Caki2 (cell line): Measurements from ENCODE around the gene WASF2. TPM values are rescaled to one million over a fixed set of nuclear protein-coding genes. Genes with fewer than 3 reads are reported as not detected.
"Not testable (repeated sequence)": the region's sequence is repeated elsewhere in the genome, so short reads cannot be mapped to it uniquely, and the experiment has no call there.

Experiments used
- DNase-seq: peaks from one replicate; pipeline ENCODE4 v3.0.0-alpha.2; 2015; ENCODE audit warnings: low read depth
- in situ Hi-C: cut with HindIII; loops from 2 replicates; pipeline ENCODE4 v1.10.0; 2016; ENCODE audit warnings: low sequenced_read_pairs, low pct_unique_long_range_greater_than_20kb, mixed read lengths
- total RNA-seq: library from RNA; depleted of rRNA; stranded (reverse); fragments of >200 nt; shearing (Covaris generic); gene quantifications from 2 replicates; pipeline ENCODE4 v1.2.3, GENCODE V29; 2014; ENCODE audit warnings: low replicate concordance

WASF2 gene
- total RNA-seq, 1 experiment from 2014 or later: 17.3 TPM

DNA sequence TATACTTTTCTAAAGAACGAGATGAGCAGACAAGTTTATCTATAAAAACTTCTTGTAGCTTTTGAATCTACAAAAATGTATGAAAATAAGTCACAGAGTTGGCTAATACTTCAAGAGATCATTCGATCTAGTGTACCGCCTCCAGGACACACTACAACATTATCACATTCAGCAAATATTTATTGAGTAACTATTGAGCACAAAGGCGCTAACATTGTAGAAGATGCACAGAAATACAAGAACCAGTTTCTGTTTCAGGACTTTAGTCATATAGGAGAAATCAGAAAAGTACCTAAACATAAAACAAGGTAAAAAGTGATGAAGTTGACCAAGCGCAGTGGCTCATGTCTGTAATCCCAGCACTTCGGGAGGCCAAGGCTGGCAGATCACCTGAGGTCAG, 20.6 kb downstream of the WASF2 start:
- in situ Hi-C loops: no loop called here

DNA sequence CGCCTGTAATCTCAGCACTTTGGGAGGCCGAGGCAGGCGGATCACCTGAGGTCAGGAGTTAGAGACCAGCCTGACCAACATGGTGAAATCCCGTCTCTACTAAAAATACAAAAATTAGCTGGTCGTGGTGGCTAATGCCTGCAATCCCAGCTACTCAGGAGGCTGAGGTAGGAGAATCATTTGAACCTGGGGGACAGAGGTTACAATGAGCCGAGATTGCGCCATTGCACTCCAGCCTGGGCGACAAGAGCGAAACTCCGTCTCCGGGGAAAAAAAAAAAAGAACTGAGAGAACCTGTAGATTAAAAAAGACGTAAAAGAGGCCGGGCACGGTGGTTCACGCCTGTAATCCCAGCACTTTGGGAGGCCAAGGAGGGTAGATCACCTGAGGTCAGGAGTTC, 21.6 kb downstream of the WASF2 start:
- in situ Hi-C loops, DNase-seq: not testable (repeated sequence)

More for the DNA sequence above, 20.6 kb downstream of the WASF2 start:
- DNase-seq: no peak

DNA sequence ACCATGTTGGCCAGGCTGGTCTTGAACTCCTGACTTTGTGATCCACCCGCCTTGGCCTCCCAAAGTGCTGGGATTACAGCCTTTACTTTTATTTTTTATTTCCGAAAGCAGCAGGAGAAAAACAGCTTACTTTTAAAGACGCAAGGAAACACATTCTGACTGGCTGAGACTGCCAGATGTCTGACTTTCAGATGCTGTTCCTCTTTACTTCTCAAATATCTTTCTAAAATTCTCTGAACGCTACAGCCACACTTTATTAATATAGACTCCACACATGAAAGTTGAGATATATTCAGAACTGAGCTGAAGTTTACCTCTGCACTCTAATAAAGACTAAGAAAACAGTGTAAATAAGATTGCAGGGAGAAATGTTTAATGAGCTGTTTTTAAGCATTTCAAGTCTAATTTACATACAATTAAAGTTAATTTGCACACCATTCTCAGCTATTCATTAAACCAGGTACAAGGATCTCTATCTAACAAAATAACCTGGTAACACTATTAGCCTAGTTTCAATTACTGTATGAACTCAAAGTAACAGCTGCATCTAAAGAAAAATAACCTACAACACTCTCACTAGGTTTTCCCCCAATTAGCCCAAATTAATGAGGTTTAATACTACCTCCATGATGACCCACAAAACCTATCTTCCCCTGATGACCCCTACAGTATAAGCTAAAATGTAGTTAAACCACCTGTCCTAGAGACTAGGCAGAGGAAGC, 24.9 kb downstream of the WASF2 start:
- no peak for DNase-seq
- in situ Hi-C loops: no loop called here

DNA sequence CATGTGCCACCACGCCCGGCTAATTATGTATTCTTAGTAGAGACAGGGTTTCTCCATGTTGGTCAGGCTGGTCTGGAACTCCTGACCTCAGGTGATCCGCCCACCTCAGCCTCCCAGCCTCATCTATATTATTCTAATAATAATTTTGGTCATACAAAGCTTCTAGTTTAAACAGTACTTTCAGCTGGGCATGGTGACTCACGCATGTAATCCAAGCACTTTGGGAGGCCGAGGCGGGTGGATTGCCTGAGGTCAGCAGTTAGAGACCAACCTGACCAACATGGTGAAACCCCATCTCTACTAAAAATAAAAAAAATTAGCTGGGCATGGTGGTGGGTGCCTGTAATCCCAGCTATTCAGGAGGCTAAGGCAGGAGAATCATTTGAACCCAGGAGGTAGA, 26.1 kb downstream of the WASF2 start:
- DNase-seq, in situ Hi-C loops: not testable (repeated sequence)

DNA sequence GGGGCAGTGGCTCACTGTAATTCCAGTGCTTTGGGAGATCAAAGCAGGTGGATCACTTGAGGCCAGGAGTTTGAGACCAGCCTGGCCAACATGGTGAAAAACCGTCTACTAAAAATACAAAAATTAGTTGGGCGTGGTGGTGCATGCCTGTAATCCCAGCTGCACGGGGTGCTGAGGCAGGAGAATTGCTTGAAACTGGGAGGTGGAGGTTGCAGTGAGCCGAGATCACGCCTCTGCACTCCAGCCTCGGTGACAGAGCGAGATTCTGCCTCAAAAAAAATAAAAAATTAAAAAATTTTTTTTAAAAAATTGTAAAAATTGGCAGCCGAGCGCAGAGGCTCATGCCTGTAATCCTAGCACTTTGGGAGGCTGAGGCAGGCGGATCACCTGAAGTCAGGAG, 31.4 kb downstream of the WASF2 start:
- in situ Hi-C loops, DNase-seq: not testable (repeated sequence)

DNA sequence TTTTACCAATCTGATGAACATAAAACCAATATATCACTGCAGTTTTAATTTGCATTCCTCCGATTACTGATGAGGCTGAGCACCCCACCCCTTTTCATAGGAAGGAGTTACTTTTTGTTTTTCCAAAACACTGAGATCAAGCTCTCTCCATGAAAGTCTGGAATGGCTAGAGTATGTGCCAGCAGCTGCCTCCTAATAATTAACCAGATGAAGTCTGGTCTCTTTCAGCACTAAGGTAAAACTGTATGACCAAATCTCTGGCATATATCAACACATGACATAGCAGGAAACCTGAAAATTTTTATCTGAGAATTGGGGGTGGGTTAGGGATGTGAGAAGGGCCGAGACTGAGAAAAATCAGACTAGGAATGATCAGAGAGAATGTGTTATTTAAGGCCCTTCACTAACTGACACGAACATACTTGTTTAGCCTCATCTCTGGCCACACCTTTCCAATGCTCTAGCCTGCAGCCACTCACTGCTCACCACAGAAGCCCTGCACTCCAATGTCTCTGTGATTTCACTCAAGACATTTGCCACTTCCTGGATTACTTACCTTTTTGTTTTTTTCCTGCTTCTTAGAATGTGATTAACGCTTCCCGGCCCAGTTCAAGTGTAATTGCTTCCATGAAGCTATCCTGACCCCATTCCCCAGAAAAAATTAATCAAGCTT, 34.7 kb downstream of the WASF2 start:
- DNase-seq: peak; percentile 72
- in situ Hi-C loops: no loop called here

DNA sequence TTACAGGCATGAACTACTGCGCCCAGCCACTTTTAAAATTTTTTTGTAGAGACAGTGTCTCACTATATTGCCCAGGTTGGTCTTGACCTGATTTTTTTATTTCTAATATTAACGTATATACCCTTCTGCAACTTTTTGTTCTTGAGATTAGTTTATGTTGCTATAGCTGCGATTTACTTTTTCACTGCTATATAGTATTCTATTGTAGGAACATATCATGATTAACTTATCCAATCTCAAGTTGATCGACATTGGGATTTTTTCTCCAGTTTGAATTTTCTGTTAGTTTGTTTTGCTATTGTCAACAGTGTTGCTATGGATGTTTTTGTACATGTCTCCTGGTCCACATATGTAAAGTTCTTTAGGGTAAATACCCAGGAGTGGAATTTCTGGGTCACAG, 35.4 kb downstream of the WASF2 start:
- DNase-seq: no peak
- in situ Hi-C loops: no loop called here

DNA sequence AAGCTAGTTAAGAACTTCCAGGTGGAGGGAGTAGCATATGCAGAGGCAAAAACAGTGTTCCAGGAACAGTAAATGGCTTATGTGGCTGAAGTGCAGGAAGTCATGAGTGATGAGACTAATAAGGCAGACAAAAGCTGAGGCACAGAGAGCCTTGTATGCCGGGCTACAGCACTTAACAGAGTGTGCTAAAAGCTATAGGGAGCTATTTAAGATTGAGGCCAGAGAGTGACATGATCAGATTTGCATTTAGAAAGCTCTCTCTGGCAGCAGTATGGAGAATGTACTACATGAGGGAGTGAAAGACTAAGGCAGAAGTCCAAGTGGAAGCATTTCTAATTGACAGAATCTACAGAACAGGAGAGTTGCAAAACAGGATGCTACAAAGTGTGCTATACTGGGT, 38.6 kb downstream of the WASF2 start:
- DNase-seq: no peak
- in situ Hi-C loops: no loop called here

DNA sequence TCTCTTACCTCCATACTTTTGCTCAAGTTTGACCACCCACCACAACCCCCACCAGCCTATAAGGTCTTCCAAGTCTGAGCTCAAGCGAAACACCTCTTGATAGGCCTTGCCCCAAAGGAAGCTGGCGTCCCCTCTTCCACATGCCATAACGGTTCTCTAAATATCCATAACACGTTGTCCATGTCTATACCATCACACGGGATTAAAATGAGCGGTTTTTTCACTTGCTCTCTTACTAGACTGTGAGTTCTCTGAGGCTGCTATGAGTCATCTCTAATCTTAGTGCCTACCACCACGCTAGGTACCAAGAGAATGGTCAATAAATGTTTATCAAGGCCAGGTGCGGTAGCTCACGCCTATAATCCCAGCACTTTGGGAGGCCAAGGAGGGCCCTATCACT, 41.0 kb downstream of the WASF2 start:
- DNase-seq: no peak

DNA sequence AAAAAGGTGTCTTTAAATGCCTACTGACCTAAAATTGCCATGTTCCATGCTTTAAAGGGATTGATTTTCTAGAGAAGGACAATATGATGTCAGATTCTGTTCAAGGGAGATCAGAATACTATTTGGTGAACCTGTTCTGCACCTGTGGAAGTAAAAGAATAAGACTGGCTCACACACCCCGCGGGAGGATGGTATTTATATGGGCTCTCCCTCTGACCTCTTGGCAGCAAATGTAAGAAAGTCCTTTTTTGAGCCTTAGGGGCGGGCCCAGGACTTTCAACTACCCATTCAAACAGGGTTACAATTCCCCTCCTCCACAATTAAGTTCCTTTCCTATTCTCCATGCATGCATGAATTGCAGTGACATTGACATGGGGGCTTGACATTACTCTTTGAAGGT, 42.1 kb downstream of the WASF2 start:
- in situ Hi-C loops: no loop called here
- no peak for DNase-seq

More for the DNA sequence above, 41.0 kb downstream of the WASF2 start:
- in situ Hi-C loops: no loop called here

DNA sequence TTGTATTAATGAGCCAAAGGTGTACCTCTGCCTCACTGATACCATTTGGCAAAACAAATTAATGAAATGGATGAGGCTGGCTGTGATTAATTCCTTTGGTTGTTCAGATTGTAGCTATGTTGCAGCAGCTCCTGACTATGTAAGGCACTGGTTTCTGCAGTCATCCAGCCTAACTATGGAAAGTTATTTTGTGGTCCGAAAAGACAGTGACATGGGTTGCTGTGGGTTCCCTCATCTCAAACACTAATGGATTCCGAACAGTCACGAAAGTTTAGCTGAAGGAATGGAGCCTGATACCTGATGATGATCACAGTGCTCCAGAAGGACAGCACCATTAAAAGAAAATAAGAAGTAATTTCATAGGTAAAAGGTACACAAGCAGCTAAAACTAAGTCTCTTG, 42.6 kb downstream of the WASF2 start:
- in situ Hi-C loops: no loop called here
- no peak for DNase-seq

DNA sequence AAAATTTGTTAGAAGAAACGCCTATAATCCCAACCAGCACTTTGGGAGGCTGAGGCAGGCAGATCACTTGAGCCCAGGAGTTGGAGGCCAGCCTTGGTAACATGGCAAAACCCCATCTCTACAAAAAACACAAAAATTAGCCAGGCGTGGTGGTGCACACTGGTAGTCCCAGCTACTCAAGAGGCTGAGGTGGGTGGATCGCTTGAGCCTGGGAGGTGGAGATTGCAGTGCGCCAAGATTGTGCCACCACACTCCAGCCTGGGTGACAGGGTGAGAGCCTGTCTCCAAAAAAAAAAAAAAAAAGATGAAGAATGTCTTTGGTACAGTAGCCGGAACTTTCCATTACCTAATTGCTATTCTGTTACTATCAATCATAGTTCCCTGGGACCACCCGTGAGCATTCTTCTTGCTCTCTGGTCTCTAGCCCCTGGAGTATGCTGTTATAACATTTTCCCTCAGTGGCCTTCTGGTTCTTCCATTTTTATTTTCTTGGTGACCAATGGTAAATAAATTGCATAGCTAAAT, 43.4 kb downstream of the WASF2 start:
- DNase-seq: no peak
- in situ Hi-C loops: no loop called here

DNA sequence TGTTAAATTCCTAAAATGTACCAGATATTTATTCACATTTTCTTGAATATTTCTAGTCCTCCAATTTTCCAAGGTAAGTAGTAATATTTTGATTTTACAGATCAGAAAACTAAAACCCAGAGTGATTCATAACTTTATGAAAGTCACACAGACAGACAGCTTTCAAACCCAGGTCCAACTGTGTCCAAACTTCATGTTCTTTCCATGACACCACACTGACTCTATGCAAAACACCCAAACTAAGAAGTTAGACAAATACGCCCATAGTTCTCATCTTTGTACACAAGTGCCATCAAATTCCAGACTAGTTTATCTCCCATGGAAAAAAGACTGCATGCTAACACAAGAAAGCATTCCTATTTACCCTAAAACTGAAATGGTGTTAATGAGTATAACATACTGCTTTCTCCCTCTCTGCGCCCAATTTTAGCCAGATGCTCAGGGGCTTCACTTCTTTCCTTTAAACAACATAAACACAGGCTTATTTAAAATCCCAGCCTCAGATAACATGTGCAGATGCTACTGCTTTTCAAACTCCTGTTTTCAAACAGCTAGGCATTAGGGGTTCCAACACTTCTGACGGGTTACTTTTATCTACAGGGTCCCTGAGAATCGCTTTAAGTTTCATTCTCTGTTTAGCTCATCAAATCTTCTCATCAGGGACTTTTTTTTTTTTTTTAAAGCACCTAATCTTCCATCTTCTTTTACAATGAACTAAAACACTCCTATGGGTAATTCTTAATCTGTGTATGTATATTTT, 44.6 kb downstream of the WASF2 start:
- DNase-seq: no peak
- in situ Hi-C loops: no loop called here

DNA sequence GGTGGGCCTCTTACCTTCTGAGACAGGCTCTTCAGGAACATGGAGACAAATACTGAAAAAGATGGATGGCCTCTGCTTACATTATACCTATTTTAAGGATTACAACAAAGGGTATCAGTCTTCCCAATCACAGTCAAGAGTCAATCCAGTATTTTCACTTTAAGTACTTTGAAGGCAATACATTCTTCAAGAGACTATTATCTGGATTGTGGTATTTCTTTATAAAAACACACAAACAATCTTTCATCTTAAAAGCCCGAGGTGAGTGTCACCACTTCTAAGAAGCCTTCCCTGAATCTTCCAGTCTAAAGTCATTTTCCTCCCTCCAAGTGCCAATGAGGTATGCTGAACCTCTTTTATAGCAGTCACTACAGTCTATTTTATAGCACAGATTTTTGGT, 45.3 kb downstream of the WASF2 start:
- no peak for DNase-seq
- in situ Hi-C loops: no loop called here

DNA sequence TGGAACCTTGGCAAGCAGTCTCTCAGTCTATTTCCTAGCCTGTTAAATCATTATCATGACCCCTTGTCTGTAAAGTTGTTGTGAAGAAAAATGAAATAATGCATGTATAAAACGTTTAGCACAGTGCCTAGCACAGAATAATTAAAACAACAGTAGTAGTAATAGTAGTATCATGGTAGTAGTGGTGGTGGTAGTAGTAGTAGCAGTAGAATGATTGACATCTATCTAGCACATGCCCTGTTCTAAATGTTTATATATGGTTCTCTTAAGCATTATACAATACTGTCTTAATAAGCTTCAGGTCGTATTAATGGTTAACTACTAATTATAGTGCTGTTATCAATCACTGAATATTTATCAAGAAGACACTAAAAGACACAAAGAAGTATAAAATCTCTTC, 50.8 kb downstream of the WASF2 start:
- no peak for DNase-seq
- in situ Hi-C loops: no loop called here

DNA sequence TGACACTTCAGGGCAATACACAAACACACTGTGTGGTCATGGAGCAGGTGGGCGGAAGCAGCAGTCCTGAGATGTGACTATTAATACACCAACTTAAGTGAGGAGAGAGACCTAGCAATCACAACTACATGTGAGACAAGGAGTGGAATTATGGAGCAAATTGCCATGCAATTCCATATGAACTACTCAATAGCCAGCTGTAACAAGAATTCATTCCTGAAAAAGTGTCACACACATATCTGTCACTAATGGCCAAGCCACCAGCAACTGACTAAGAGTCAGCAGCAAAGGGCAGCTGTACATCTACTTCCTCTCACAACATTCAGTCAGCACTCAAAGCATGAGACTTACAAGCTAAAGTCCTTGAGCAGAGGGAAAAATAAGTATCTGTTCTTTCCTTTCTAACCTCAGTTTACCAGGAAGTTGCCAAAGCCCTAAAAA, 51.3 kb downstream of the WASF2 start:
- in situ Hi-C loops: no loop called here
- DNase-seq: no peak

DNA sequence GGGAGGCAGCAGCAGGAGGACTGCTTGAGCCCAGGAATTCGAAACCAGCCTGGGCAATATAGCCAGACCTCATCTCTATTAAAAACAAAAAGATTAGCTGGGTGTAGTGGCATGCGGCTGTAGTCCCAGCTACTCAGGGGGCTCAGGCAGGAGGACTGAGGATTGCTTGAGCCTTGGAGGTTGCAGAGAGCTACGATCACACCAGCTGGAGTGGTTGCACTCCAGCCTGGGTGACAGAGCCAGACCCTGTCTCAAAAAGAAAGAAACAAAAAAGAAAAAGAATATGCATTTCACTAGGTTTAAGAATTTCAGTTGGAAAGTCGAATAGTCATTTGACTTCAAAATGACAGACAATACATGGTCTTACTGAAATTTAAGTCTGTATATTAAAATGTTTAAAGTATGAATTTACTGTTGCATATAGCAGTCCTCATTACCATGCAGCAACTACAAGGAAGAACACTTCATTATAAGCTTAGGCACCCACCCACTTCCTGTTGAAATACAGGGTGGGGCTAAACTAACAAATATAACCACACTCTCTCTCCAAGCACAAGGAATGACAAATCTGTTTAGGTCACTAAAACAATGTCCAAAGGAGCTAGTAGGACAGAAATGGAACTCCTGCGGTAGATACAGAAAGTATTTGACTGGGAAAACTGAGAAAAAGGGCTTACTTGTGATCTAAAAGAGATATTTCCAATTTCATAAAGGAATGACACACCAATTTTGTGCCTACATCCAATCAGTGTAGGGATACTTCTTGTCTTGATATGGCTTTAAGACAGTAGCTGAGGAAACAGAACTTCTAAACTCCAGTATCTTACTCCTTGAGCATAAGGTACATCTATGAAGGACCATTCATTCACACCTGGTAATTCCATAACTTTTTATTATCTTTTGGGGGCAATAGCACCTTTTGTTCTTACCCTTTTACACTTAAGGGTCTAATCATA, 53.5 kb downstream of the WASF2 start:
- DNase-seq: peak; percentile 71

More for the DNA sequence above, 53.5 kb downstream of the WASF2 start:
- in situ Hi-C loops: no loop called here
